ENCODE results near the gene CCDC6. TPM values are rescaled to one million over a fixed set of nuclear protein-coding genes. Genes with fewer than 3 reads are reported as not detected.
A peak's percentile ranks its signal among the peaks of the same experiment; 100 is the strongest.

The CCDC6 gene
- total RNA-seq, 4 donors from 2014 or later = 52.5 to 65.8 (median 57.7) TPM

- H3K27me3 ChIP-seq = no peaks in the 10 kb centered on the region
- no peaks in the 10 kb centered on the region for H3K36me3 ChIP-seq
- no peaks in the 10 kb centered on the region for H3K9me3 ChIP-seq
- TF ChIP-seq CTCF (IDR thresholded peaks at IDR 0.05) = no peak
- TF ChIP-seq POLR2A (IDR thresholded peaks at IDR 0.05) = no peak
- peak overlapping the region in 3 of 4 donors; percentile 78 to 97 (median 94) for H3K27ac ChIP-seq
- intact Hi-C loops (cut with DNase I) = no loop called here
- no peak for DNase-seq
- 63 to 69% methylated on average over 4 of the region's 4 CpGs for WGBS, 2 donors
- H3K4me3 ChIP-seq = no peak overlapping the region
- H3K4me1 ChIP-seq = peaks cover 37 to 84% (median 58%) of the 10 kb centered on the region in 3 donors
Observed at GRCh38 chr10:59902016-59902415, 4.3 kb downstream of the CCDC6 start.

GRCh38 chr10:59901470-59901869 lies 4.9 kb downstream of the CCDC6 start:
- WGBS, 2 donors = 43 to 46% methylated on average over 1 of the region's 1 CpG
- TF ChIP-seq CTCF (IDR thresholded peaks at IDR 0.05) (no peak), POLR2A (IDR thresholded peaks at IDR 0.05) (no peak)
- Histone ChIP-seq H3K4me3 (no peak overlapping the region), H3K27ac (peak overlapping the region; percentile 64 to 97 (median 86)), H3K4me1 (peaks cover 36 to 87% (median 58%) of the 10 kb centered on the region in 3 donors), H3K36me3 (no peaks in the 10 kb centered on the region), H3K27me3 (no peaks in the 10 kb centered on the region), H3K9me3 (no peaks in the 10 kb centered on the region)
- no peak for DNase-seq
- intact Hi-C loops (cut with DNase I) = no loop called here

- intact Hi-C loops (cut with DNase I) = no loop called here
- peak overlapping the region; percentile 64 to 97 (median 86) for H3K27ac ChIP-seq
Observed at GRCh38 chr10:59900048-59900727, 6.2 kb downstream of the CCDC6 start.

GRCh38 chr10:59898125-59898835 lies 8.1 kb downstream of the CCDC6 start:
- no peaks in the 10 kb centered on the region for H3K27me3 ChIP-seq
- 78 to 91% methylated on average over 6 of the region's 6 CpGs for WGBS, 2 donors
- no peaks in the 10 kb centered on the region for H3K9me3 ChIP-seq
- H3K36me3 ChIP-seq = no peaks in the 10 kb centered on the region
- H3K4me1 ChIP-seq = peaks cover 48 to 100% (median 76%) of the 10 kb centered on the region in 3 donors
- no peak for DNase-seq
- H3K4me3 ChIP-seq = no peak overlapping the region
- peak overlapping the region in 2 of 4 donors; percentile 94 to 97 for H3K27ac ChIP-seq
- TF ChIP-seq CTCF (IDR thresholded peaks at IDR 0.05) (no peak), POLR2A (IDR thresholded peaks at IDR 0.05) (no peak)
- intact Hi-C loops (cut with DNase I) = no loop called here

More at GRCh38 chr10:59900048-59900727, 6.2 kb downstream of the CCDC6 start:
- Histone ChIP-seq H3K9me3 (no peaks in the 10 kb centered on the region), H3K36me3 (no peaks in the 10 kb centered on the region), H3K4me3 (no peak overlapping the region), H3K4me1 (peaks cover 45 to 100% (median 71%) of the 10 kb centered on the region in 3 donors), H3K27me3 (no peaks in the 10 kb centered on the region)
- 52 to 54% methylated on average over 10 of the region's 10 CpGs for WGBS, 2 donors
- TF ChIP-seq POLR2A (IDR thresholded peaks at IDR 0.05) (no peak), CTCF (IDR thresholded peaks at IDR 0.05) (no peak)
- DNase-seq = no peak

GRCh38 chr10:59896191-59896590 lies 10.2 kb downstream of the CCDC6 start:
- Histone ChIP-seq H3K9me3 (no peaks in the 10 kb centered on the region), H3K4me3 (no peak overlapping the region), H3K27me3 (no peaks in the 10 kb centered on the region), H3K4me1 (peaks cover 67 to 100% (median 84%) of the 10 kb centered on the region in 3 donors), H3K36me3 (no peaks in the 10 kb centered on the region), H3K27ac (peak overlapping the region in 3 of 4 donors; percentile 70 to 84 (median 83))
- intact Hi-C loops (cut with DNase I) = no loop called here
- TF ChIP-seq CTCF (IDR thresholded peaks at IDR 0.05) (no peak), POLR2A (IDR thresholded peaks at IDR 0.05) (no peak)
- 14 to 75% methylated on average over 1 of the region's 1 CpG for WGBS, 2 donors
- DNase-seq = no peak
